Inflammatory macrophage treated with lipopolysaccharide for 1 hour (primary cell): ENCODE measurements around the gene ME1.
A peak's percentile ranks its signal among the peaks of the same experiment; 100 is the strongest.
"Not testable (repeated sequence)": the region's sequence is repeated elsewhere in the genome, so short reads cannot be mapped to it uniquely, and the experiment has no call there.

ENCODE experiments used
- DNase-seq, 2 donors: peaks; one replicate each; pipeline ENCODE4 v3.0.0-alpha.2; 2020 to 2022

Gene ME1

GRCh38 chr6:83250235-83250634 lies 180.6 kb downstream of the ME1 start:
- no peak for DNase-seq

DNA sequence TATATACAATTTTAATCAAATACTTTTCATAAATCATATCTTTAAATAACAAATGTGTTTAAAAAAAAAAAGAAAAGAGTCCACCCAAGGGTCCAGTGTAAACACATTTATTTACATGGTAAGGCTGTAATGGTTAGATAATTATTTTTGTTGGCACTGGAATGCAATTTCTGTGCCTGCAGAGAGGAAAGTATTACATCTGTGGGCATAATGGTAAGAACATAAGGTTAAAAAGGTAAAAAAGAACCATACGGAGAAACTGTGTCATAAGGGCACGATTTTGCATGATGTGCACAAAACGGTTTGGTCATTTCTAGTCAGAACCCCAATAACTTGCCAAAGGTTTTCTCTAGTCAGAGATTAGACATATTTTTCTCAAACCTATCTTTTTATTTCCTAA lies 183.4 kb downstream of the ME1 start:
- no peak for DNase-seq

GRCh38 chr6:83231146-83231545 lies 199.7 kb downstream of the ME1 start:
- DNase-seq: no peak

GRCh38 chr6:83226517-83226916 lies 204.3 kb downstream of the ME1 start:
- no peak for DNase-seq

DNA sequence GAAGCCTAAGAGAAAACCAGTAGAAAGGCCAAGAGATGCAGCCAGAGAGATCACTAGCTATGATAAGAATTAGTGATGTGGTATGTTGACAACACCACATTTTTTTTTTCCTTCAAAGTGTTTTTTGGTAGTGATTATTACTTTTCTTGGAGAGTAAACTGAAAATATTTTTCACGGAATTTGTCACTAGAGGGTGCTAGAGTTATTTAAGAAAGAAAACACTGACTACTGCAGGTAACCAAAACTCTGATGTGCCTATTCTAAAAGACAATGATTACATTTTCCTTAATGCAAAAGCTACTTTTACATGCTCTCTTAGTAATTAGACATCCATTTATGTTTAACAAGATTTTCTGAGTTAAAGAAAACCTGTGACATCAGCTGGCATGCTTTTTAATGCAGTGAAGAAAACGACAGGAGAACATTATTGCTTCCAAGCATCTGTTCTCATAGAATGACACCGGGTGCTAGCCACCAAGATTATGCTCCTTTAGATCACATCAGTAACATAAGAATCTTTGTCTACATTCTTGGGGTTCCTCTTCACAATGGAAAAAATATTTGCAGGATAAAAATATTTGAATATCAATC lies 208.9 kb downstream of the ME1 start:
- DNase-seq: peak; percentile 13 to 67

DNA sequence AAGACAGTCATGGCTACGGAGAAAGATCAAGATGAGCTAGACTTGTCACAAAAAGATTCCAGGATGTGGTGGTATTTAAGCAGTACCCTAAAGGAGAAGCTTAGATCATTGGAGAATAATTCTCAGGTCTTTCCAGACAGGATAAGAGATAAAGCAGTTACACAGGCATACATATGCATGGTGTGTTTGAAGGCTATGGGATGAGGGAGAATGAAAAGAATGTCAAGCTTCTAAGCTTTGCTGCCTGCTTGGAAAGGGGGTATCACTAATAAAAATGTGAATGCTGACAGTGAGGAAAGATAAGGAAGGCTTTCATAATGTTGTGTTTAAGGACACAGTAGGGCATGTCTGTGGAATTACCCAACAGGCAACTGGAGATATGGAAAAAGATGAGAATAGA lies 209.6 kb downstream of the ME1 start:
- DNase-seq: no peak

DNA sequence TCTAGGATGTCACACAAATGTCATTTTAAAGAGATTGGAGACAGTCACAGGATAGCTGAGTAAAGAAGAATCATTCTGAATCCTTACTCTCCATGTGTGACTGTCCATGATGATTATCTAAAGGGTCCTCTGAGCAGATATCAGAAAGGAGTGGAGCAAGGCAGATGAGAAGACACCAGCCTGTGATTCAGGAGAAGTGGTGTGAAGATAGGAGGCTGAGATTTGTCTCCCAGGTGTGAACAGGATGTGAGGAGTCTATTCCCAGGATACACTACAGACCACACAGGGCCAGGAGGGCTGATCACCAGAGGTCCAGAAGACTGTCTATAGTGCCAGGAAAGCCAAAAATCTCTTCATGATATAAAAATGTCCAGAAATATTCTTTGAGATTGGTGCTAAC lies 210.7 kb downstream of the ME1 start:
- DNase-seq: no peak

DNA sequence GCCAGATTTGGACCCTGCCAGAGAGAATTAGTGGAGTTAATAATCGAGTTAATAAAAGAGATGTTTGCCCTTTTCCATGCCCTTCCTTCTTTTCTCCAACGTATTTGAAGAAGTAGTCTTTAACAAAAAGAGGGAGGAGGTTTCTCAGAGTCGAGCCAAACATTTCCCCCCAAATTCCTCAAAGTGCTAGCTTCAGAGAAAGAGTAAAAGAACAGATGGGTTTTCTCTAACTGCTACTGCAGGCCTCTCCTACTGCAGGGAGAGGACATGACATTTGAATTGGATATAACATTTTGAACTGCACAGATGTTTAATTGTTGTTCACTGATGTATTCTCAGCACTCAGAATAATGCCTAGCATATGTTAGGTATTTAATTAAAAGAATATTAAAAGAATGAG lies 212.2 kb downstream of the ME1 start:
- DNase-seq: no peak

- no peak for DNase-seq
Measured at GRCh38 chr6:83216806-83217205, 214.0 kb downstream of the ME1 start.

DNA sequence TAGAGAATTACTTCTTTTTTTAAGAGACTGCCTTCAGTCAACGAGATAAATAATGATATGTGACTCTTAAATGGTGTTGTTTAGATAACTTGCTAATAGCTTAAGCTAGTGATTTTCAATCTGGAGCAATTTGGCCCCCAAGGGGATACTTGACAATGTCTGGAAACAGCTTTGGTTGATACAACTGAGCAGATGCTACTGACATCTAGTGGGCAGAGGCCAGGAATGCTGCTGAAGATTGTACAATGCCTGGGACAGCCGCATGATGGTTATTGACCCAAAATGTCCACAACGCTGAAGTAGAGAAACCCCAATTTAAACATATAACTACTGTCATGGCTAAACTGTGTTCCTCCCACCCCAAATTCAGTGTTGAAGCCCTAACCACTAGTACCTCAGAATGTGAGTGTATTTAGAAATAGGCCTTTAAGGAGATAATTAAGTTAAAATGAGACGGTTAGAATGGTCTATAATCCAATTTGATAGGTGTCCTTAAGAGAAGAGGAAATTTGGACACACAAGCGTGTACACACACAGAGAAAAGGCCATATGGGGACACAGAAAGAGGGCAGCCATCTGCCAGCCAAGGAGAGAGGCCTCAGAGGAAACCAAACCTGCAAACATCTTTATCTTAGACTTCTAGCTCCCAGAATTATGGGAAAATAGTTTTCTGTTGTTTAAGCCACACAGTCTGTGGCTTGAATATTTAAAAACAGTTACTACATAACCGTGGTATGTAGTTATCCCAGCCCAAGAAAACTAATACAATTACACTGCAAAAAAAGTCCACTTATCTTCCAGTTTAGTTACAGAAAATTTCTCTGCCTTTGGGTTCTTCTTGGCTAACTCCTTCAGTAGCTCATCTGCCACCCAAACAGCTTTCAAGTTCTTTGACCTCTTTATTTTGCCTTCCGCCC lies 215.5 kb downstream of the ME1 start:
- DNase-seq: peak; percentile 57 to 69

DNA sequence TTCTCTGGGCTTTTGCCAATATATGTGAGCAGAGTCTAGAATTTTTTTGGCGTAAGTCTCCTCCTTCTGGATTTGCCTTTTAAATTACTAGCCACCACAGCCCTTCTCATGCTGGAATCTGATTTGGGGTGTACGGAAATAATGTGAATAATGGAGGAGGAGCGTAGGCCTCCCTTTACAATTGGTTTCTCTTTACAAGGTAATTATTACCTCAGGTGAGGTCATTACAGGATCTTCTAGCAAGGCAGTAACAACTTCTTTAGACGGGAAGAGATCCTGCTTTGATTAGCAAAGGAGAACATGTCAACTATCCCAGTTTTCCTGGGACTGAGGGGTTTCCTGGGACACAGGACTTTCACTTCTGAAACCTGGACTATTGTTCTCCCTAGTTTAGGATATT lies 228.8 kb downstream of the ME1 start:
- DNase-seq: no peak

GRCh38 chr6:83199863-83200225 lies 231.0 kb downstream of the ME1 start:
- peak; percentile 2 to 52 for DNase-seq

GRCh38 chr6:83199173-83199862 lies 231.5 kb downstream of the ME1 start:
- peak; percentile 2 to 73 for DNase-seq

DNA sequence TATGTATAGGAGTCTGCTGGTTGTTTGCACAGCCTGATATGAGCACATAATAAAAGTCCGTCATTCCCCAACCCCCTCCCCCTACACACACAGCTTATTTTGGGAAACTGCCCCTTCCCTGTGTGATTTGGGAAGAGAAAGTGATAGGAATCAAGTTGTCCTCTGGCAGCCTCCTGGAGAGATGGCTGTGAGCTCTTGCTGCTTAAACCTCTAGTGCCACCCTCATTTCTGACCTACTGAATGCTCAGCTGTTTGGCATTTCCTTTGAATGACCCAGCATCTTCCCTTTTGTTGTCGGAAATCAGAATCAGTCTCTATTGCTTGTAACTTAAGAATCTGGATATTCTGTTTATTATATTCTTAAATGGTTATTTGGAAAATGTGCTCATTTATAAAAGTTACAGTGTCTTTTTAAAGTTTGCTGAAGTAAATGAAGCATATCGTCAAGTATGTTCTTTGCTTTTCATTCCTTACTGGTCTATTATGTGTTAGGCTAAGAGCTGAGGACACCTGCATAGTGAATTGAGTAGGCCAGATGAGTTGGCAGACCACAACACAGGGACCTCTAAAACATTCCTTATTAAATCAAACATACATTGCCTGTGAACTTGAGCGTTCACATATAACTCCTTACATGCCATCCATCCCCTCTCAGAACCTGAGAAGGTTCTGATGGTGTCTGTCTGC lies 232.2 kb downstream of the ME1 start:
- no peak for DNase-seq

DNA sequence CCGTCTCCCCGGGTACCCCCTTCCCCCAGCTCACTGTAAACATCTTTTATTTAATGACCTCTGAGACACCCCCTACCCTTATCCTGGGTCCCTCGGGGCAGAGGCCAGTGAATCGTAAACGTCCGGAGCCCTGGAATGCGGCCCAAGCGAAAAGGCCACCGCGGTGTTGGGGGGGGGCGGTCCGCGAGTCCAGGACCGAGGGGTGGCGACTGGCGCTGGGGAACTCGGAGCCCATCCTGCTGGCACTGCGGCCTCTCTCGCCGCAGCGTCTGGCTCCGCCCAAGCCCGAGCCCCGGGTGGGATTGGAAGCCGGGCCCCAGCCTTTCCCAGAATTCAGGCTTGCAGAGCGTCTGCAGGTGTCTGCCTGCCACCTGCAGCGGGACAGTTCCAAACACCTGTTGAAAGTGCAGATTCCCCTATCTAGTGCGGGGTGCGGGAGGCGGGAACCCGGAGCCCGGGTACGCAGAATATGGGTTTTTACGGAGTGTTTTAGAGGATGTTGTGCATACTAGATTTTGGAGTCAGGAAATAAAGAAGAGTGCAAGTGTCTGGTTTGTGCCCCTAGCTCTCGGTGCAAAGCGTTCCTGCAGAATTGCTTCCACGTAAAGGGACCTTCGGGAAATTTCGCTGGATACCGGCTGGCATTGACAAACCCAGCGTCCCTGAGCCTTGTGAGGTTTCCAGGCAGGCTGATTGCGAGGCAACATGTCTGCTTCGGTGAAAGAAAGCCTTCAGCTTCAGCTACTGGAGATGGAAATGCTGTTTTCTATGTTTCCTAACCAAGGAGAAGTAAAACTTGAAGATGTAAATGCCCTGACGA lies 236.9 kb downstream of the ME1 start:
- DNase-seq: peak in 1 of 2 donors; percentile 9

GRCh38 chr6:83192871-83193746 lies 237.7 kb downstream of the ME1 start, which contains the start of the genes PGM3 and RWDD2A:
TSS of gene PGM3 (minus strand) at chr6:83193265. CDS start at chr6:83191012, 2,253 bp downstream.
TSS of gene RWDD2A (plus strand) at chr6:83193357. CDS start at chr6:83194452, 1,095 bp downstream.
- DNase-seq: peak; percentile 83 to 87

- DNase-seq: no peak
Measured at GRCh38 chr6:83192456-83192855, 238.4 kb downstream of the ME1 start.

GRCh38 chr6:83191974-83192373 lies 238.9 kb downstream of the ME1 start:
- not testable (repeated sequence) for DNase-seq

- DNase-seq: no peak
Measured at GRCh38 chr6:83190626-83191025, 240.2 kb downstream of the ME1 start.

GRCh38 chr6:83188501-83188900 lies 242.3 kb downstream of the ME1 start:
- DNase-seq: no peak

DNA sequence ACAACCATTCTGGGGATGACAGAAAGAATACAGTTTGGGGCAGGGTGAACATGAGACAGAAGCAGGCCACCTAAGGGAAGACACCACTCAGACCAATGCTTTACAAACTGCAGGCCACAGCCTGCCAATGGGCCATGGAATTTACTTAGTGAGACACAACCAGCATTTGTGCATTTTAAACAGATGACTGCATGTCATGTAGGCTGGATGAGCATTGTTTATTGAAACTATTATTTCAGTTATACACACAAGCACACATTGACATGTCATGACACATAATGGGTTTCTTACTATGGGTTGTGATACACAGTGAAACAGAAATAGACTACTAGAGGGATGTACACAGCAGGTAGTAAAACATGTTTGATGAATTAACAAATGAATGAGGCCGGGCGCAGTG lies 245.8 kb downstream of the ME1 start:
- no peak for DNase-seq
